Activated effector memory CD4-positive, alpha-beta T cell treated with anti-CD3 and anti-CD28 coated beads, Interleukin-2, amount 50 U/mL, for 16 hours (primary cell): ENCODE data around the gene CBFA2T3.
"Not testable (repeated sequence)": the region's sequence is repeated elsewhere in the genome, so short reads cannot be mapped to it uniquely, and the experiment has no call there.

ENCODE experiments used
- DNase-seq: peaks from one replicate; pipeline ENCODE4 v3.0.0-alpha.2; 2020

Gene CBFA2T3

DNA sequence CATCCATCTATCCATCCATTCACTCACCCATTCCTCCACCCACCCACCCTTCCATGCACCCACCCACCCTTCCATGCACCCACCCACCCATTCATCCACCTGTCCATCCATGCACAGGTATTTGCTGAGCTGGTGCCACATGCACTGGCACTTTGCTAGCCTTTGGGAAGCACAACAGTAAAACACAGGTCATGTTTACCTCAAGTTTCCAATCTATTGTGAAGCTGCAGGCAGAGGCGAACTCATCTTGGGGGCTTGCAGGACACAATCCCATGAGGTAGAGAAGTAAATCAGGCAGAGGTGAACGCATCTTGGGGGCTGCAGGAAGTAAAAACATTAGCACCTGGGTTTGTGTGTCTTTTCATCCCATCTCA is 35.6 kb upstream of the CBFA2T3 start:
- DNase-seq = no peak

GRCh38 chr16:89011909-89012621 is 35.1 kb upstream of the CBFA2T3 start:
- DNase-seq = no peak

GRCh38 chr16:89010210-89010925 is 33.4 kb upstream of the CBFA2T3 start:
- DNase-seq = no peak

GRCh38 chr16:89009343-89010209 is 32.6 kb upstream of the CBFA2T3 start:
- no peak for DNase-seq

GRCh38 chr16:89008796-89009195 is 31.8 kb upstream of the CBFA2T3 start:
- not testable (repeated sequence) for DNase-seq

DNA sequence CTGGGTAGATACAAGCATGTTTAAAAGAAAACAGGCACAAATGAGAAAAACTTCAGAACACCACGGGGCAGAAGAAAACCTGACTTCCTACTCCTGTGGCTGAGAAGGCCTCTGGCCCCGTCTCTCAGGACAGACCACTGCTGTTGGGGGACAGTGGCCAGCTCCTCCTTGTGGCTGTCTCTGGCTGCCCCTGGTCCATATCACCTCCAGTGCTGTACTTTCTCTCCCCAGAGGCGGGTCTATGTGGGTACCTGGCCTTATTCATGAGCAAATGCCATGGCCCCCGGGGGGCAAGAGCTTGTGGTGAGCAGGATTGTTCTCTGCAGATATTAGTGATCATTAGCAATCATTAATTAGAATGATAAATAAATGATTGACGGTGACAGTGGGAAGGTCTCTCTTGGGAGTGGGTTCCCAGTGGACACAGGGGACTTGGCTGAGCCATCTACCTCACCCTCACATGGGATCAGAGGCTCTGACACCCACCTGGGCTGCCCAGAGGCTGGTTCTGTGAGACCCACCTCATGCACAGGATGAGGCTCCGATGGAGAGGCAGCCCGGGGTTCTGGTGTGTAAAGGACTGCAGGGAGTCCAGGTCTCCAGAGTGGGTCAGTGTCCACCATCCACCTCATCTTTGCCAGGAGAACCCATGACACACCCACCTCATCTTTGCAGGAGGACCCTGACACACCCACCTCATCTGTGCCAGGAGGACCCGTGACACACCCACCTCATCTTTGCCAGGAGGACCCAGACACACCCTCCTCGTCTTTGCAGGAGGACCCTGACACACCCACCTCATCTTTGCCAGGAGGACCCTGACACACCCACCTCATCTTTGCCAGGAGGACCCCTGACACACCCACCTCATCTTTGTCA is 30.6 kb upstream of the CBFA2T3 start:
- no peak for DNase-seq

DNA sequence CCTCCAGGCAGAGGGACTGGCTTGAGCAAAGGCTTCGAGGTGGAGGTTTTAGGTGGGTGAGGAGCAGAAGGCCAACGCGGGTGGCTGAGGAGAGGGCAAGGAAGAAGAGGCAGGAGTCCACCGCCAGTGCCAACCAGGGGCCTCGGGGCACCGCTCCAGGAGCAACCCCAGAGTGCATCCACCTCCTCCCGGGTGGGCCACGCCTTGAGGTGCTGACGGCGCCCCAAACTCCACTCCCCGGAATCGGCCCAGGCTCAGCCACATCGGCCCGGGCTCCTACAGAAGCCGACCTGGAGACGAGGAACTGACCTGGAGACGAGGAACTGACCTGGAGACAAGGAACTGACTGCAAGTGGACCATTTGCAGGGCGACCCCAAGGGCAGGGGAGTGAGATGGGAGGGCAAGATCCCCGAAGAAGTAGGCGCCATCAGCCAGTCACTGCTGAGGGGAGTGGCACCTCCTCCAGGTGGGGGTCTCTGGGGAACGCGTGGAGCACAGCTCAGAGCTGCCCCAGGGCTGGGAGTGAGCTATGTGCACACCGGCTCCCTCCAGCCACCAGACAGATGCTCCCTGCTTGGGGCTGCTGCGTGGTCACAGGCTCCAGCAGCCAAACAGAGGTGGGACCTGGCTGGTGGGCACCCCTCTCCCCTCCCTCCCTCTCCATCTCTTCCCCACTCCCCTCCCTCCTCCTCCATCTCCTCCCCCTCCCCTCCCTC is 29.2 kb upstream of the CBFA2T3 start:
- DNase-seq = no peak

- DNase-seq = no peak
Observed at GRCh38 chr16:89005201-89006035, 28.4 kb upstream of the CBFA2T3 start.

GRCh38 chr16:89004209-89004831 is 27.3 kb upstream of the CBFA2T3 start:
- DNase-seq = no peak

- DNase-seq = no peak
Observed at GRCh38 chr16:89003831-89004208, 26.8 kb upstream of the CBFA2T3 start.

- no peak for DNase-seq
Observed at GRCh38 chr16:89002851-89003830, 26.1 kb upstream of the CBFA2T3 start.

DNA sequence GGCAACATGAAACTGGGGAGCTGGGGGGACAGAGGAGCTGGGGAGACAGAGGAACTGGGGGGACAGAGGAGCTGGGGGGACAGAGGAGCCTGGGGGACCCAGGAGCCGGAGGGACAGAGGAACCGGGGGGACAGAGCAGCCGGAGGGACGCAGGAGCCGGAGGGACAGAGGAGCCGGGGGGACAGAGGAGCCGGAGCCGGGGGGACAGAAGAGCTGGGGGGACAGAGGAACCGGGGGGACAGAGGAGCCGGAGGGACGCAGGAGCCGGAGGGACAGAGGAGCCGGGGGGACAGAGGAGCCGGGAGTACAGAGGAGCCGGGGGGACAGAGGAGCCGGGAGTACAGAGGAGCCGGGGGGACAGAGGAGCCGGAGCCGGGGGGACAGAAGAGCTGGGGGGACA is 25.1 kb upstream of the CBFA2T3 start:
- not testable (repeated sequence) for DNase-seq

DNA sequence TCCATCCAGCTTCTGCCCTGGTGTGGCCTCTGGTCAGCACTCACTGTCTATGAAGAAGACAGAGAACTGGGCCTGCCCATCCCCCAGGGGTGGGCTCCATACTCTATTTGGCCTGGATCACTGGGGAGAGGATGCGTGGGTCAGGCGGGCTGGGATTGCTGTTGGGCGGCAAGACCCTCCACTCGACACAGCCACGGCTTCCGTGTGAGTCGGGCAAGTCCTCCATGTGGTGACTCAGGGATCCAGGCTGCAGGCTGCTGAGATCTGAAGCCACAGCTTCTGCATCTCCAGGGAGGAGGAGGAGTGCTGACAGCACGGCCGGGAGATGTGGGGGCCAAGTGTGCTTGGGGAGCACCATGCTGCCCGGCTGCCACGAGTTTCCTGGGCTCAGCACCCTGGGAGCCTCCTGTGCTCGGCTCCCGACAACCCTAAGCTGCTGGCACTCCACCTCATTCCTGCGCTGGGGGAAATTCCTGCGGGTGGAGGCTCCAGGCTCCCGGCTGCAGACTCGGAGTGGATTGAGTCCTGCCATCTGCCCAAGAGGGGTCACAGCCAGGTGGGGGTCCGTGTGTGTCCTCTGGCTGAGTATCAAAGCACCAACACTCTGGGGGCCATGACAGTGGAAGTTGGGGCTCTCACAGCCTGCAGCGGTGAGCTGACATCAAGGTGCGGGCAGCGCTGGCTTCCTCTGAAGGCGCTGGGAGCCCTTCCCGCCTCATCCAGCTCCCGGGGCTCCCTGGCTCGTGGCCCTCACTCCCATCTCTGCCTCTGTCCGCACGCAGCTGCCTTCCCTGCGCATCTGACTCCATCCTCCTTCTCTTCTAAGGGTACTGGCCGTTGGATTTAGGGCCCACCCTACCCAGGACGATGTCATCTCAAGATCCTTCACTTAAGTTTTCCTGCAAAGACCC is 24.4 kb upstream of the CBFA2T3 start:
- no peak for DNase-seq

- DNase-seq = no peak
Observed at GRCh38 chr16:89000207-89000959, 23.4 kb upstream of the CBFA2T3 start.

GRCh38 chr16:88999457-89000206 is 22.6 kb upstream of the CBFA2T3 start:
- DNase-seq = peak; percentile 77

DNA sequence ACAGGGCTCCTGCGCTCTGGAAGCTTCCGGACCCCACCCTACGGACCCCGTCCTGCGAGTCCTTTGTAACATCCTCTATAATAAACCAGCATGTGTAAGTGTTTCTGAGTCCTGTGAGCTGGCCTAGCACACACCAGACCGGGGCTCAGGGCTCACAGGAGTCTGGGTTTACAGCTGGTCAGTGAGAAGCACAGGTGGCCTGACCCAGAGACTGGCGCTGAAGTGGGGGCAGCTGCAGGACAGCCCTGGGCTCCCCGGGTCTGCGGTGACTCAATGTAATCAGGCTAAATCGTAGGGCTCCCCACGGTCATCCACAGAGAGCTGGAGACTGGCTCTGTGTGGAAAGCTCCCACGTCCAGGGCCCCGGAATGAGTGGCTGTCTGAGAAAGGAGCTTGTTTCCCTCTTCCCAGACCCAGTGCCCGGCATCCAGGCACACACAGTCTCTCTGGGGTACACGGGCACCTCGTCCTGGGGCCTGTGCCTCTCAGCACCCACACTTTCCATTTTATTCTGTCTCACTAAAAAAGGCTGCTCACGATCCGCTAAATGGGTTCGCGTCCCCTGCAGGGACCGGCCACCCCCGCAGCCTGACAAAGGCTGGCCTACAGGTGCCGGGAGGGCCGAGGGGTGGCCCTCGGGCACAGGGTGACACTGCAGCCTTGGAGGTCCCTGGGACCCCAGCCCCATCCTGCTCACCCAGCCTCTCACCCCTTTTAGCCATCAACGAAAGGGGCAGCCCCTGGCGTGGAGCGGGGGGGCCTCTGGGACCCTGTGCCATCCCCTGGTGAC is 18.9 kb upstream of the CBFA2T3 start:
- DNase-seq = no peak
